HEK293T (cell line): ENCODE results near the gene DOK7.

Experiments used
- CTCF ChIA-PET: fragments of 350-600 bp; formaldehyde crosslinking; extraction: SDS; loops from one replicate; lab custom pipeline; 2021; ENCODE audit warnings: antibody characterized with exemption, inconsistent platforms; lab: Yijun Ruan, JAX
- POLR2A ChIA-PET: fragments of 350-600 bp; formaldehyde crosslinking; extraction: SDS; loops from one replicate; lab custom pipeline; 2020; ENCODE audit warnings: antibody characterized with exemption, inconsistent platforms; lab: Yijun Ruan, JAX
- DNase-seq: peaks from one replicate; pipeline ENCODE4 v3.0.0; 2012; ENCODE audit warnings: mixed read lengths; ENCODE audit errors: extremely low spot score
- ARNT ChIP-seq: fragments of 450-650 bp; IDR thresholded peaks from 2 replicates; pipeline ENCODE4 v1.6.1; 2017; ENCODE audit warnings: mild to moderate bottlenecking
- BHLHE40 ChIP-seq: fragments of 450-650 bp; IDR thresholded peaks from 2 replicates; pipeline ENCODE4 v1.6.1; 2016; ENCODE audit warnings: mild to moderate bottlenecking, moderate library complexity, borderline replicate concordance
- CTBP1 ChIP-seq: fragments of 450-650 bp; IDR thresholded peaks from 2 replicates; pipeline ENCODE4 v1.6.1; 2016; ENCODE audit warnings: borderline replicate concordance
- ELF4 ChIP-seq: fragments of 450-650 bp; IDR thresholded peaks from 2 replicates; pipeline ENCODE4 v1.6.1; 2017; ENCODE audit warnings: antibody characterized with exemption
- FOXA1 ChIP-seq: fragments of 450-650 bp; IDR thresholded peaks from 2 replicates; pipeline ENCODE4 v1.6.1; 2016; ENCODE audit warnings: mild to moderate bottlenecking
- FOXK2 ChIP-seq: fragments of 450-650 bp; IDR thresholded peaks from 2 replicates; pipeline ENCODE4 v1.6.1; 2016; ENCODE audit warnings: mild to moderate bottlenecking
- FOXM1 ChIP-seq: fragments of 450-650 bp; IDR thresholded peaks from 2 replicates; pipeline ENCODE4 v1.6.1; 2017; ENCODE audit warnings: mild to moderate bottlenecking, borderline replicate concordance
- HDGF ChIP-seq: fragments of 450-650 bp; IDR thresholded peaks from 2 replicates; pipeline ENCODE4 v1.6.1; 2017; ENCODE audit warnings: antibody characterized with exemption, borderline replicate concordance
- L3MBTL2 ChIP-seq: fragments of 450-650 bp; conservative IDR thresholded peaks from 2 replicates; pipeline ENCODE4 v1.6.1; 2016; ENCODE audit warnings: mild to moderate bottlenecking
- LEF1 ChIP-seq: fragments of 450-650 bp; IDR thresholded peaks from 2 replicates; pipeline ENCODE4 v1.6.1; 2017; ENCODE audit warnings: mild to moderate bottlenecking, borderline replicate concordance
- NFRKB ChIP-seq: fragments of 450-650 bp; IDR thresholded peaks from 2 replicates; pipeline ENCODE4 v1.6.1; 2016; ENCODE audit warnings: mild to moderate bottlenecking, moderate library complexity
- SP1 ChIP-seq: fragments of 450-650 bp; IDR thresholded peaks from 2 replicates; pipeline ENCODE4 v1.6.1; 2017
- SUZ12 ChIP-seq: fragments of 450-650 bp; IDR thresholded peaks from 2 replicates; pipeline ENCODE4 v1.6.1; 2016; ENCODE audit warnings: mild to moderate bottlenecking
- TARDBP ChIP-seq: fragments of 450-650 bp; IDR thresholded peaks from 2 replicates; pipeline ENCODE4 v1.6.1; 2016
- ZNF384 ChIP-seq: fragments of 450-650 bp; IDR thresholded peaks from 2 replicates; pipeline ENCODE4 v1.6.1; 2016
- TF ChIP-seq, protein P1 (sequence below): fragments of 450-650 bp; IDR thresholded peaks from 2 replicates; pipeline ENCODE4 v1.6.1; 2016

DOK7 gene

DNA sequence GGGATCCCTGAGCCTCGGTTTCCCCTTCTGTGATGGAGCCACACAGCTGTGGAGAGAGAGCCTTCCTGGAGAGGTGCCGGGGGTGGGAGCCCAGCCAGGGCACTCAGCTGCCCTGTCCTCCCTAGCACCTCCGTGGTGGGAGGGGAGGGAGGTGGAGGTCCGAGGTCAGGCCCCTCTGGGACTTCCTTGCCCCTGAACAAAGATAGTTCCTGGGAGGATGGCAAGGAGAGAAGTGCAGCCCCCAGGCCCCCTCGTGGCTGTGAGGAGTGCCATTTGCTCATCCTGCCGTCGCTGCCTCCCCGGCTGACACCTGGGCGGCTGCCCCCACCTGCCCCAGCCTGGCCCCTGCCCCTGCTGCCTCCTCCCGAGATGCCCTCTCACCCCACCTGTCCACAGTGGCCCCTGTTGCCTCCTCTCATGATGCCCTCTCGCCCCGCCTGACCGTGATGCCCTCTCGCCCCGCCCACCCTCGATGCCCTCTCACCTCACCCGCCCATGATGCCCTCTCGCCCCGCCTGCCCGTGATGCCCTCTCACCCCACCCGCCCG is 12.7 kb downstream of the DOK7 start:
- ChIA-PET CTCF (no interaction called here), POLR2A (no interaction called here)
- TF ChIP-seq SUZ12 (no peak), SP1 (no peak), FOXM1 (no peak), L3MBTL2 (no peak), CTBP1 (no peak), BHLHE40 (no peak)
- no peak for DNase-seq

DNA sequence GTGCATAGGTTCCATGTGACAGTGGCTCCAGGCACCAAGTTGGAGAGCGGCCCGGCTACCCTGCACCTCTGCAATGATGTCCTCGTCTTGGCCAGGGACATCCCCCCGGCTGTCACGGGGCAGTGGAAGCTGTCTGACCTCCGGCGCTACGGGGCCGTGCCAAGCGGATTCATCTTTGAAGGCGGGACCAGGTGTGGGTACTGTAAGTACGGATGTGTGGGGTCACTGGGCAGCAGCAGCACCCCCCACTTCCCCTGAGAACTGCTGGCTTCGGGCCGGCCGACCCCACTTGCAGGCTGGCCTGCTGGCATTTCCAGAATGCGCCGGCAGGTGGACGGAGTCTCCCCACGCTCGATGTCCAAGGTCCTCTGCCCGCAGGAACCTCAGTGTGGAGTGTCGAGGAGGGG is 13.2 kb downstream of the DOK7 start:
- ChIA-PET CTCF (no interaction called here), POLR2A (no interaction called here)
- TF ChIP-seq, protein P1, sequence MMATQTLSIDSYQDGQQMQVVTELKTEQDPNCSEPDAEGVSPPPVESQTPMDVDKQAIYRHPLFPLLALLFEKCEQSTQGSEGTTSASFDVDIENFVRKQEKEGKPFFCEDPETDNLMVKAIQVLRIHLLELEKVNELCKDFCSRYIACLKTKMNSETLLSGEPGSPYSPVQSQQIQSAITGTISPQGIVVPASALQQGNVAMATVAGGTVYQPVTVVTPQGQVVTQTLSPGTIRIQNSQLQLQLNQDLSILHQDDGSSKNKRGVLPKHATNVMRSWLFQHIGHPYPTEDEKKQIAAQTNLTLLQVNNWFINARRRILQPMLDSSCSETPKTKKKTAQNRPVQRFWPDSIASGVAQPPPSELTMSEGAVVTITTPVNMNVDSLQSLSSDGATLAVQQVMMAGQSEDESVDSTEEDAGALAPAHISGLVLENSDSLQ, result no peak
- TF ChIP-seq FOXM1 (no peak), NFRKB (no peak), SUZ12 (no peak), LEF1 (no peak), L3MBTL2 (no peak), FOXA1 (no peak), CTBP1 (no peak), ELF4 (no peak), SP1 (no peak), BHLHE40 (no peak), ZNF384 (no peak)
- DNase-seq, result no peak

DNA sequence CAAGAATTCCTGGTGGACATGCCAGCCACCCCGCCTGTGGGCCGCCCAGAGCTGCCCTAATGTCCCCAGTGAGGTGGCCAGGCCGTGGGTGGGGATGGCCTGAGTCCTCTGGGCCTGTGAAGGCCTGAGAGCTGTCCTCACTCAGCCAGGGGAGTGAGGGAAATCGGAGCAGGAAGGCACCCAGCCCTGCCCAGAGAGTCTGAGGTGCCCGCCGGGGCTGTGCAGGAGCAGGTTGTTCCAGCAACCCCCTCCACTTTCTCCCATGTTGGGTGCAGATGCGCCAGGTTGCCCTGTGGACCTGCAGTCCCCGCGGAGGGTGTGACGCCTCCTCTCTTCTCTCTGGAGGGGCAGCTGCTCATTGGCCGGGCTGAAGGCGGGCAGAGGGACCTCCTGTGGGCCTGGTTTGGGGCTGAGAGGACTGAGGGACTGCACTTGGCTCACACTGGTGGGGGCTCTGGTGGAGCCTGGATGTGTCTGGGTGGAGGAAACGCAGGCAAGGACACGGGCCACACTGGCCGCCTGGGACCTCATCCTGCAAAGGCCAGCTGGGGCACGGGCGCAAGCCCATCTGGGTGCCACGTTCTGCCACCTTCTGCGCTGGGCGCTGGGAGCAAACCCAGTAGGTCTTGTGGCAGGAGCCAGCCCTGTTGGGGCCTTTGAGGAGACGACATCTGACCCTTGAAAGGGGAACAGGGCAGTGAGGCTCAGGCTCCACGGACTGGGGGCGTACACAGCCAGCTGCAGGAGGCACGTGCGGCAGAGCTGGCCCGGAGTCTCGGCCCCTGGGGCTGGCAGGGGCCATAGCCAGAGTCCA is 14.0 kb downstream of the DOK7 start:
- DNase-seq, result no peak
- CTCF ChIA-PET, result no interaction called here
- POLR2A ChIA-PET, result no interaction called here
- no peak for TF ChIP-seq L3MBTL2
- TF ChIP-seq SUZ12, result no peak
- no peak for TF ChIP-seq FOXA1
- no peak for TF ChIP-seq HDGF

DNA sequence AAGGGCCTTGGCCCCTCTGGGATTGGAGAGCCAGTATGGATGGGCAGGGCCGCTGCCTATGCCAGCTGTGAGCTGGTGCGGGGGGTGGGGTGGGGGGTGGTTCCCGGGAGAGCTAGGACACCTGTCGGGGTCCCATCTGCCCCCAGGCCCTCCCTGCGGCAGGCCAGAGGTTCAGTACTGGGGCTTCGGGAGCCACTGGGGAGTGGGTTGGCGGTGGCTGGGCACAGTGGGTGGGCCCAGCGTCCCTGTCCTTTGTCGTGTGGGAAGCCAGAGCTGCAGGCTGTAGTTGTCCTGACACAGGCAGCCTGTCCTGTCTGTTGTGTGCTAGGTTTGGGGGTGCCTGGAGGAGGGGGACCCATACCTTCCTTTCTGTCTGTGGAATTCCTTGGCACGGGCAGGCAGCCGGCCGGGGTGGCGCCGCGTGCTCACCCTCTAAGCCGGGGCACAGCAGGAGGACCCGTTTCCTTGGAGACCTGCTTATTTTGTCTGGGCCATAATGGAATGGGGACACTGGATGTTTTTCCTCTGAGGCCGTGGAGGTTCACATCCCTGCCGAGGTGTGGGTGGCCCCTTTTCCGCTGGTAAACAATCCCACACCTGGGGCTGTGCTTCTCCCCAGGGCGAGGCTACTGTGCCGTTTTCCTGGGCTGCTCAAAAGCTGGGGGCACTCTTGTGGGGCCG is 14.8 kb downstream of the DOK7 start:
- no peak for DNase-seq
- no peak for TF ChIP-seq LEF1
- no peak for TF ChIP-seq L3MBTL2
- TF ChIP-seq SUZ12, result no peak
- TF ChIP-seq CTBP1, result no peak
- no peak for TF ChIP-seq TARDBP
- no peak for TF ChIP-seq HDGF
- TF ChIP-seq BHLHE40, result no peak
- no peak for TF ChIP-seq FOXA1
- TF ChIP-seq SP1, result no peak
- TF ChIP-seq FOXK2, result no peak
- no peak for TF ChIP-seq NFRKB
- TF ChIP-seq, protein P1, result no peak
- no peak for TF ChIP-seq ZNF384
- no peak for TF ChIP-seq ELF4
- CTCF ChIA-PET, result no interaction called here
- POLR2A ChIA-PET, result no interaction called here

DNA sequence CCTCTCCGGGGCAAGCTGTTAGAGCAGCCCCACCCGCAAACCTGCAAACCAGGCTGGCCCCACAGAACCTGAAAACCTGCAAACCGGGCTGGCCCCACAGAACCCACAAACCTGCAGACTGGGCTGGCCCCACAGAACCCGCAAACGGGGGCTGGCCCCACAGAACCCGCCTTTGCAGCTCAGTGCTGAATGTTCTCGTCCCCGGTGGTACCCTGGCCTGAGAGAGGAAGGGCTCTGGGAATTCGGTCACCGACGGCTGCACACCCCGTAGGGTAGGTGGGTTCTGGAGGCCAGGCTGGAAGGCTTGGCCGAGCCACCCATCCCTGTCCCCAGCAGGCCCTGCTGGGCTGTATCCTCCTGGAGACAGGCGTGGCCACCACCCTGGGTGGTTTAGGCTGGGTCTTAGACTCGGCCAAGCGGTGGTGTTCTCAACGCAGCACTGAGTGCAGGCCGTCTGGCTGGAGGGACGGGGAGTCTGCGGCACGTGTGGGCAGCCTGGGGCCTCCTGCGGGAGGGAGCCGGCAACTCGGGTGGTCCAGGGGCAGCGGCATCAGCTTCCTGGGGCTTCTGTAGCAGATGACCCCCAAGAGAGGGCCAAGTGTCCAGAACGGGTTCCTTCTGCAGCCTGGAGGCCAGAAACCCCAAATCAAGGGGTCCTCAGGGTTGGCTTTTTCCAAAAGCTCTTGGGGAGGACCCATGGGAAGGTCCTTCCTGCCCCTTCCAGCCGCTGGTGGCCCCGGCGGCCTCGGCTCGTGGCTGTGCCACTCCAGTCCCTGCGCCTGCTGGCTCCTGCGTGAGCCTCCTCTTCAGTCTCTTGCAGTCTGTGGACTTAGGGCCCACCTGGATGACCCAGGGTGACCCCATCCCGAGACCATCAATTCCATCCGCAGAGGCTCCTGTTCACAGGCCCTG is 15.6 kb downstream of the DOK7 start:
- ChIA-PET POLR2A (no interaction called here), CTCF (interaction anchor here (0.5 kb wide), 1 partner anchor 28 kb away, joined by 3 read pairs; no protein-coding TSS in a partner anchor)
- DNase-seq, result no peak
- TF ChIP-seq FOXK2, result no peak
- no peak for TF ChIP-seq ARNT
- no peak for TF ChIP-seq CTBP1
- no peak for TF ChIP-seq TARDBP
- no peak for TF ChIP-seq SP1
- TF ChIP-seq NFRKB, result no peak
- no peak for TF ChIP-seq LEF1
- no peak for TF ChIP-seq SUZ12
- no peak for TF ChIP-seq BHLHE40
- no peak for TF ChIP-seq ELF4
- no peak for TF ChIP-seq ZNF384
- no peak for TF ChIP-seq L3MBTL2
- no peak for TF ChIP-seq FOXA1
- TF ChIP-seq, protein P1, result no peak
- TF ChIP-seq HDGF, result no peak
- no peak for TF ChIP-seq FOXM1
